HG03025 (cell line): ENCODE measurements around the gene CLDN11.

Experiments
- ATAC-seq: cut with Tn5 transposase; IDR thresholded peaks from one replicate; pipeline ENCODE4 v1.9.1; 2021; ENCODE audit warnings: mild to moderate bottlenecking, moderate library complexity; ENCODE audit not compliant: unreplicated experiment, low FRiP score

CLDN11 gene

DNA sequence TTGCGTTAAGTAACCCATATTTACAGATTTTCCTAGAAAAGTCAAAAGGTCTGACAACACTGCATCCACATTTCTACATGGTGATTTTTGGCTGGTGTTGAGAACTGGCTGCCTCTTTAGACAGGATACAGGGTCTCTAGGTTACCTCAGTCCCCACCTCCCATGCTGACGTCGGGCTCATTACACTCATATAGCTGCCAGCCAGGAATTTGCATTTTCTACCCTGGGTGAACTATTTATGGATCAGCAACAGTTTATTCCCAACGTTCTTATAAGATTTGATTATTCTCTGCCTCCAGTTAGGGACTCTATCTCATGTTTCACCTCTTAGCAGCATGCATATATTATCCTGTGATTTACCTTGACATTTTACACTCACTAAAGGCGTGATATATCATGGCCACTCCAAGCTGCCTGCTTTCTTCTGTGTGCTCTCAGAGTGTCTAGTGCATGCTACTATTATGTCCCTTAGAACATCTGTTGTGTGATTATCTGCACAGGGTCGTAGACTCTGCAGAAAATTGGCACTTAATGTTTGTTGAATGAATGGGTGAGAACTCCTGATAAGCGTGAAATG is 49.0 kb downstream of the CLDN11 start:
- no peak for ATAC-seq

DNA sequence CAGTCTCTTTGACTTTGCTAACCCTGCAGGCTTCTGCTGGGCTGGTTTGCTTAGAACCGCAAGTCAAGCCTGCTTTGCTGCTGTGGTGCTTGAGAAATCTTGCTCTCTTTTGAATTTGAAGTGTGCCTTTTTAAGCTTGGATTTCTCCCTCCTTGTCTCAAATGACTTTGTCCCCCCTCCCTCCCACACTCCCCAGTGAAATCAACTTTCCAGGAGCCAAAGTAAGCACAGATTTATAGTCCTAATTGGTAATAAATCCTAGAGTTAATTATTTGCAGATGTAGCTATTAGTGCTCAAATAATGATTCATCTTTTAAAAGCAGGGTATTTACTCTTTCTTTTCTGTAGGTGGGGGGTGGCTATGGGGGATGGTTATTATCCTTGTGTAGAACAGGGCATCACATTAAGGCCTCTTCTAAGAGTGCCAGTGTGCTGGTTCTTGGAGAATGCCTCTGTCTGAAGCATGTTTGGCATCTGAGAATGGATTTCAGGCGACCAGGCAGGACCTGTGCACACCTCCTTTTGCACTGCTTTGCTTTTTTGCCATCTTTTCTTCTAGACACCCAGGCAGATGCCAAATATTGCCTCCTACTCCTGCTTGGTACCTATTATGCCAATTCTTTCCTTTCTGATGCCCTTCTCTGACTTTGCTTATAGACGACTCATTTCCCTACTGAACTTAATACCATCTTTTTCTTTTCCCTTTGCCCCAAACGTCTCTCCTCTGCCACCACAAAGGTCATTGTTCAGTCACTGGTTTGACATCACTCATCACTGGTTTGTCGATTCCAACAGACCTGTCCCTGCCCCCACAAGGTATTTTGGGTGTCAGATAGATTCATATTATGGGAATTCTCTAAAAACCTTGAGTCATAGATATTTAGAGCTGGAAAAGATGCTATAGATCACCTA is 50.7 kb downstream of the CLDN11 start:
- no peak for ATAC-seq

DNA sequence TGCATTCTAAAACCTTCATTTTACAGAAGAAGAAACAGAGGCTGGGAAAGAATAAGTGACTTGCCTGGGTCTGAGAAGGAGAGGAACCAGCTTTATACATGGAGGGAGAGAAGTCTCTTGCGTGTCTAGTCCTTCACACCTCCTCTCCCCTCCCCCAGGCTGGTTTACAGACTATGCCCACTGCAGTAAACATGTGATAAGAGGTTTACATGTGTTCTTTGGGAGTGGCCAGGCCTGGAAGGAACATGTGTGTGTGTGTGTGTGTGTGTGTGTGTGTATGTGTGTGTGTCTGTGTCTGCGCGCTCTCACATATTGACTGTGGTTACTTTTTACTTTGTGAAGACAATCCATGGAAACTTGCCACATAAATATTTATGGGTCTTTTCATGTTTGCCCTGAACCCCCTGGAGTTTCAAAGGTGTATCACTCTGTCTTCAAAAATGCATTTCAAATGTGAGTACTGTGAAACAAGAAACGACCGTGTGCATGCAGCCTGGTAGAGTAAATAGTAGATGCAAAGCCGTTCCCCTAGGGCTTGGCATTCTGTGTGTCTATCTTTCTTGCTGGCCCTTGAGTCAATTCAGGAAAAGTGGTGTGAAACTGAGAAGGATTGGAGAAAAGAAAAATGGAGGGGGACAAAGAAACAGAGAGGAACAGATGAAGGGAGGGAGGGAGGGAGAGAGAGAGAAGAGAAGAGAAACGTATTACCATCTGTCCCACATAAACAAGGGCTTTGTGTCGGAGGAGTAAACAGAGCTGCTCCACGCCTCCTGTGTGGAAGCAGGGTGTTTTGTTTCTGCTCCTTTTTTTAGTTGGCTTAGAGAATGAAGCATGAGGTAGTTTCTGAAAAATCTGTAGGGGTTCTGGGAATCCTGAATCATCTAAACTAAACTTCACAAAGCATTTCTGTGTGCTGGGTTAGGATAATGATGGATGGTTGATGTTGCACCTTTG is 51.7 kb downstream of the CLDN11 start:
- ATAC-seq, result no peak

DNA sequence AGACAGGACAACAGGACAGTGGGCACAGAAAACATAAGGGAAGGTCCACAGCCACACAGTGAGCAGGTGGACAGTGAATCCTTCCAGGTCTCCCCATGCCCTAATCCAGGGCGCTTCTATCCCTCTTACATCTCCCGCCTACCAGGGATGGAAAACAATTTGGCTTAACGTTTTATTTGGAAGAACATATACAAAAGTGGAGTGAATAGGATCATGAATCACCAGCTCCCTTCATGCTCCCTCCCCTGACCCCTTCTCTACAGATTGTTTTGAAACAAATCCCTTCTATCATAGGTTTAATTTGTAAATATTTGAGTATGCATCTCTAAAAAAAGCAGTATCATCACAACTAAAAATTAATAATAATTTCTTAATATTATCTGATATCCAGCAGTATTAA is 52.5 kb downstream of the CLDN11 start:
- no peak for ATAC-seq

DNA sequence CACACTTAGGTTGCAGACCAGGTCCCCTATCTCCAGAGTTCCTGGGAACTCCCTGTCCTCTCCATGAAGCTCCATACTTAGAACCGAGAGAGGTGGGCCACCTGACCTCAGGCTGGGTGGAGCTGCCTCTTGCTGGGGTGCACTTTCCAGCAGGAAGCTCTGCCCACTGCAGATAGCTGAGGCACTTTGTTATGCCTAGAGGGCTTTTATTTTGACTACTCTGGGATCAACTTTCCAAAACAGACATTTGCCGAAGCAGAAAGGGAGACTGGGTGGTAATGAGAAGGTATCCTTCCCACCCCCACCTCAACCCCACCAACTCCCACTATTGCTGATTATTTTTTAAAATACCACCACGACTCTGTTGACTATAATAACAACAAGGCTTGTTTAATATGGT is 54.7 kb downstream of the CLDN11 start:
- ATAC-seq, result no peak

DNA sequence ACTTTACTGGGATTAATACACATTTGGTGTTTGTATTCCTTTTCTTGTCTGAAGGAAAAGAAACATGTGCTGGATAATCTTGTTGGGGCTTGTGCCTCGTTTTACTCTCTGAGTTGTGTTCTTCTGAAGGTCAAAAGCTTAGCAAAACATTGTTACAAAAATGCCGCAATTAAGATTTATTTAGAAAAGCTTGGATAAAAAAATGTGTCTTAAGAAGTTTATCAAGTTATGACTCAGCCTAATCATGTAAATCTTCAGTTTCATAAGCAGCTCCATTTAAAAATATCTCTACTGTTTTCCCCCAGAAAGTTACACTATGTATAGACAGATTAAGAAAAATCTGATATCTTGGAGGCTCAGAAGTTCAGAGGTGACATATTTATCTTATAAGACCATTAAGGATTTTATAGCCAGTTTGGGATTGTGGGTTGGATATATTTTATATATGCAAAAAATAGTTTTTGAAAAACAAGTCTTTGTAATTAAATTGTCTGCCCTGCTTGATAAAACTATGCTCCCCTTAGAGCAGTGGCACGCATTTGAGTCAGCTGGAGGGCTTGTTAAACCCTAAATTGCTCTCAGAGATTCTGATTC is 56.5 kb downstream of the CLDN11 start:
- no peak for ATAC-seq

DNA sequence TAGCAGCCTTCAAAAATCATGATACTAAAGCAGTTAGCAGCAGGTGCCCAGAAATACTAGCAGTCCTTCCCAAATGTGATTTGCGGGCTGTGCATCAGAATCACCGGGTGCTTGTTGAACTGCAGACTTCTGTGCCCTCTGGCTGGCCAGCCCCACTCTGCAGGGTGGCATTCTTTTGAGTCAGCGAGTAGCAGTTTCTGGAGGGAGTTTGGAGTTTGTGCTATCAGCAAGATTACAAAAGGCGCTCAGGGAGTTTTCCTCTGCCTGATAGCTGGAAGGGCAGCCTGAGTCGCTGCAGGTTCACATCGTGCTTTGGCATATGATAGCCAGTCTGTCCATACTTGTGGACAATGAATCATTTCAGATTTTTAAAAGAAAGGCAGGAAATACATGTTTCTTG is 57.6 kb downstream of the CLDN11 start:
- no peak for ATAC-seq

DNA sequence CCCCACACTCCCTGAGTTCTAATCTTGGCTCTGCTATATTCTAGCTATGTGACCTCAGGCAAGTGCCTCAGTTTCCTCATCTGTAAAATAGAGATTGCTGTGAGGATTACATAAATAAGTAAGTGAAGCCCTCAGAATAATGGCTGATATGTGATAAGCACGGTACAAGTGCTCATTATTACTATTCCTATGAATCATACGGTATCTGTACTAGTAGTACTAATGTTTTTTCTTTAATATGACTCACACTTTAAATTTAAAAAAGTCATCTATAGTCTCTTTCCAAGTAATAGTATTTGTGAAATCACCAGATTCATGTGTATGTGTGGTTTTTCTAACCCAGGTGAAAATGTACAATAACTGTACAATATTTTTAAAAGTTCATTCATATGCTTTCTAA is 58.7 kb downstream of the CLDN11 start:
- ATAC-seq, result no peak

DNA sequence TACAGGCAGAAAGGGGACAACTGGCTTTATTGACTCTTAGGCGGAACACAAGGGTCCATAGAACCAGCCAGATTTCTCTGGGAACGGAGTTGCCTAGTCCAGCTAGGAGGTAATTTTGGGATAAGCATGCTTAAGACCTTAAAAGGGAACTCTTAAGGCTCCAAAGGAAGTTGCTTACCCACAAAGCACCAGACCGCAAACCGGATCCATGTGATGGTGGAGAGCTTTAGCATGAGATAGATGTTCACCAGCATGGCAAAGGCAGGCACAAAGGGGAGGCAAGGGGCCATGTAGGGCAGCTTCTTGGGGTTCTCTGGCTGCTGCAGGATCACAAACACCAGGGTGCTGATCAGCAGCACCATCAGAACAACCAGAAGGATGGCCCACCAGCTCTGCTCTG is 61.4 kb downstream of the CLDN11 start:
- no peak for ATAC-seq

DNA sequence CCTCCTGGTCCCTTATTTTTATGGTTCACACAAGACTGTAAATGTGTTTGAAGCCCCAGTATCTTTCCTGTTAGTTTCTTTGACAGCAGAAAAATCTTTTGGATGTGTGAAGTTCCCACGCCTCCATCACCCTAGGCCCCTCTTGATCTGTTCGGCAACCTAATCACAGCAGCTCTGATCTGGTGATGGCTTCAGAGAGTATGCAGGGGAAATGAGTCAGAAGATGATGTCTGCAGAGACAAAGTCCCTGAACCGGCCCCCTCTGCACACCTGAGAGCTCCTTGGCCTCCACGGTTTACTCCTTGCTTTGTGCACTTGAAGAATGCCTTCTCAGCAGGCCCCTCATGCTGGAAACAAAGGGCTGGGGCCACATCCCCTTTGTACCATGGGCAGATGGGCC is 63.5 kb downstream of the CLDN11 start:
- ATAC-seq, result no peak

DNA sequence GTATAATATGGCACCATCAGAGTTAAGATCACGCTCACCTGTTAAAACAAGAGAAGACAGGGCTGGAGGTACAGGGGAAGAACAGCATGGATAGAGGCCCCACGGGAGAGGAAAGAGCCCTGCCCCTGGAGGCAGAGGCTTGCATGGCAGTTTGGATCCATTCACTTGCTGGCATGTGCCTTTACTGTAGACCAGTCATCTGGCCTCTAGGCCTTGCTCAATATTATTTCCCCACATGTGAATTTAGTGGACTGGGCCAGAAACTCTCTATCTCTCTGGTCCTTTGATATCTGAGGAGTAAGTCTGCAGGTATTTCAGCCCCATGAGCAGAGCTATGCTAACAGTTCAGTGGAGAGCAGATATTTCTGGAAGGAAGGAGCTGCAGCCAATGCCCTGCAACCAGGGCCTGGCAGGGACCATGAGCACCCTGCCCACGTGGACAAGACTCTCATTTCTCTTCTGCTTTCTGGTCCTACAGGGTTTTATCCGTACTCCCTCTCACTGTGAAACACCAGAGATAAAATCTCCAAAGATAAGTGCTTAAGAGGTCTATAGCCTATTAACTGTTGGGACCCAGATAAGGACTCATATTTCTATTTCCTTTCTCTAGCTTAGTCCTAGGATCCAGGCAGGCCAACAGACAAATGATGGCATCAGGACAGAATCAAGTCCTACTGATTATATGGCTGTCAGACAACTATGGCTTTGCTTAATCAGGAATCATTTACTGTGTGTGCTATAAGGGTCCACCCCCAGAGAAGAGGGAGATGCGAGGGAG is 65.0 kb downstream of the CLDN11 start:
- no peak for ATAC-seq
